ENCODE measurements around the gene TAGAP.

TAGAP gene

GRCh38 chr6:159071843-159072769, 27.3 kb upstream of the TAGAP start:
- DNase-seq (ENCODE audit: low read depth) = no peak

DNA sequence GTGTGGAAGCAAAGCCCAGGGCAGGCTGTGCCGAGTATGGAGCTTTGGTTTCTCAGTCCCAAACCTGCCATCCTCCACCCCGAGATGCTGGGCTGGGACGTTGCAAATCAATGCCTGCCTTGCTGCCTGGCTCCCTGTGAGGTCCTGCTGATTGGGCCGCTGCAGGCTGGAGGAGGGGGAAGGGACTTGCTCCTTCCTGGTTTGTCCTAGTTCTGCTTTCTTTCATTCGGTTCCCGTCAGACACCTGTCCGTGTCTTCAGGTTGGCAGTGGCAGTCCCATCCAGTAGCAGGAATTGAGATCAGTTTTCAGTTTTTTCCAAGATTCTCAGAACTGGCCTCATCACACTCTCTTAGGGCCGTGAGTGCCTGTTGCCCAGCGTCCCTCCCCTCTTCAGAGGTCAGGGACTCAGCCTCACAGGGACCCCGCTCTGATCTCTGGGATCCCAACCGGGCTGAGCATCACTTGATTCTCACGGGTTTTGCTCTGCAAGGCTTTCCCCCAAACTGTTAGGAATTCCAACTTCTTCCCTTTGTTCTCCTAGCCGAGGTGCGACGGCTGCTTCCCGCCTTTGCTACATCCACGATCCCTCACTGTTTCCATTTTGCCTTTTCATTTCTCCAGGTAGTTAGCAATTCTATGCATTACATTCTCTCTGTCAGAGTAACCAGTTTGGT, 24.2 kb upstream of the TAGAP start:
- no peak for DNase-seq (ENCODE audit: low read depth)

DNA sequence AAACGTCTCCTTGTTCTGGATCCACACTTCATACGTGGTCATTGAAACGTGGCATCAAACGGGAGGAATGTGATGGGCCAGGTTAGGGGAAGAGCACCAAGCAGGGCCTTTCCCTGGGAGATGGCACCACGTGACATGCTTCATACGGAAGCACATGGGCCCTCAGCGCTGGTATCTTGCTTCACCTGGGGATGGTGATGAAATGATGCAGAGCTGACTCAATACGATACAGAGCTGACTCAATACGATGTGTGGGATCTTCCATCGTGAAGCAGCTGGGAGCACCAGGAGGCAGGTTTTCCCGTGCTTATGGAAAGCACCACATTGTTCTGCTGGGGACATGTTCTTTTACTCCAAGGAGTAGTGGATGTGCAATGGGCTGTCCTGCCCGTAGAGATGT, 22.5 kb upstream of the TAGAP start:
- no peak for DNase-seq (ENCODE audit: low read depth)

- DNase-seq (ENCODE audit: low read depth) = no peak
Measured at GRCh38 chr6:159066483-159066882, 21.7 kb upstream of the TAGAP start.

DNA sequence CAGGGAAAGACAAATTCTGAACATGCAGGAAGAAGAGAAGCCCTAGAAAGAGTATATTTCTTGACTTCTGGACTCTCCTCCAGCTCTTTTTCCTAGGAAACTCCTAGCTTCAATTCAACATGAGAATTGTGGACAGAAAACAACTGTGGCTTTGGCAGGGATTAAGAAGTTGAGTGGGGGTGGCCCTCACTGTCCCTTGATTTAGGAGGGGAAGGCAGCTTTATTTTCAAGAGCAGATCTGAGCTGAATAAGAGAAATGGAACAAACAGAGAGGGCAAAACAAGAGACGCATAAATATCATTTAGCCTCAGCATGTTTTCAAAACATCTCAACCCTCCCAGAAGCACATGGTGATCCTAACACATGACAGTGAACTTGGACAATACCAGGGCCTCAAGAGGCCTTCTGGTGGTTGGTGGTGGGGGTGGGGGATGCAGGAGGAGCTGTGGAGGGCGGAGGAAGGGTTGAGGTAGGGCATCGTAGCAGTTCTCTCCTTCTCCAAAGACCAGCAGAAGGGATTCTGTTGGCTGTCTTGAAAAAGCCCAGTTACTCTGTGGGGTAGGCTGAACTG, 21.1 kb upstream of the TAGAP start:
- no peak for DNase-seq (ENCODE audit: low read depth)

DNA sequence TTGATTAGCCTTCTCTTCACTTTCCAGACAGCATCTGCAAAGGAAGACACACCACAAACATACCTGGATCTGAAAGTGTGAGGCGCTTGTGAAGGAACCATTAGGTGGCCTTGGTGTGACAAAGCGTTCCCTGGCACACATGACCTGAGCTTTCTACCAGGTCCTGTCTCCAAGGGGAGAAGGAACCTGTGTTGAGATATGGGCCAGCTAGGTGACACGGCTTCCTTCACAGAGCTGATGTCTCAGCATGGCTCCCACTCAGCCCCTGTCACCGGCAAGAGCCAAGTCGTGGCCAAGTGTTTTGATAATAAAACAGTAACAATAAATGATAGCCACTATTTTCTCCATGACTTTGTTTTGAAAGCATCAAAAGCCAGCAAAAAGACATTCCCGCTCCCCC, 20.3 kb upstream of the TAGAP start:
- no peak for DNase-seq (ENCODE audit: low read depth)

- DNase-seq (ENCODE audit: low read depth) = no peak
Measured at GRCh38 chr6:159064477-159064876, 19.7 kb upstream of the TAGAP start.

- no peak for DNase-seq (ENCODE audit: low read depth)
Measured at GRCh38 chr6:159063549-159063948, 18.8 kb upstream of the TAGAP start.

DNA sequence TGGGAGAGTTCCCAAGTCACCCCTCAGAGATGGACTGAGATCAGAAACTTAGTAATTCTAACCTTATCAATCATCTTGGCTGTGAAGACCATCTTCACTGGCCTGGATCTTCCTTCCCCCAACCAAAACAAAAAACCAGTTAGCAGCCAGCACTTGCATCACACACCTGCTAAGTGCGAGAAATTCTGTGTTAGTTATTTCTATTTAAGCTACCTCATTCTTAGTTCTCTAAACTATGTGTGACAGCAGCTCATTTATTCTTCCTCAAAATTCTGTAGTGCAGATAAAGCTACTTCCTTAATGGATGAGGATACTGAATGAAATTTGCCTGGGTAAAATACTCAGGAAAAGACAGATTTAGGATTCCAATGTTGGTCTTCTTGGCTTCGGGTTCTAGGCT, 18.2 kb upstream of the TAGAP start:
- DNase-seq (ENCODE audit: low read depth) = no peak

DNA sequence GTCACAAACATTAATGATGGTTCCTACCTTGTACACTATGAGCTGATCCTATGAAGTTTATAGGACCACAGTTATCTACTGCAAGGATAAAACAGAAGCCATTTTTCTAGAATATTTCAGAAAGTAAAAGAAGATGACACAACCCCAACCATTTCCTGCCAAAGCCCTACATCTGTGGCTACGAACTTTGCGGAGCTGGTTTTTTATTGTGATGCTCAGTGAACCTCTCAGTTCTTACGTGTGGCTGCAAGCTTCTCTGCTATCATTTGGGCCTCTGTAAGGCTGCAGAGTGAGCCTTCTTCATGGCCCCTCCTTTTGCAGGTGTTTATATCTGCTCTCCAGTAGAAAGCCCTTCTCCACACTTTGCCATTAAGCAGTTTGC, 17.8 kb upstream of the TAGAP start:
- DNase-seq (ENCODE audit: low read depth) = peak; percentile 44

DNA sequence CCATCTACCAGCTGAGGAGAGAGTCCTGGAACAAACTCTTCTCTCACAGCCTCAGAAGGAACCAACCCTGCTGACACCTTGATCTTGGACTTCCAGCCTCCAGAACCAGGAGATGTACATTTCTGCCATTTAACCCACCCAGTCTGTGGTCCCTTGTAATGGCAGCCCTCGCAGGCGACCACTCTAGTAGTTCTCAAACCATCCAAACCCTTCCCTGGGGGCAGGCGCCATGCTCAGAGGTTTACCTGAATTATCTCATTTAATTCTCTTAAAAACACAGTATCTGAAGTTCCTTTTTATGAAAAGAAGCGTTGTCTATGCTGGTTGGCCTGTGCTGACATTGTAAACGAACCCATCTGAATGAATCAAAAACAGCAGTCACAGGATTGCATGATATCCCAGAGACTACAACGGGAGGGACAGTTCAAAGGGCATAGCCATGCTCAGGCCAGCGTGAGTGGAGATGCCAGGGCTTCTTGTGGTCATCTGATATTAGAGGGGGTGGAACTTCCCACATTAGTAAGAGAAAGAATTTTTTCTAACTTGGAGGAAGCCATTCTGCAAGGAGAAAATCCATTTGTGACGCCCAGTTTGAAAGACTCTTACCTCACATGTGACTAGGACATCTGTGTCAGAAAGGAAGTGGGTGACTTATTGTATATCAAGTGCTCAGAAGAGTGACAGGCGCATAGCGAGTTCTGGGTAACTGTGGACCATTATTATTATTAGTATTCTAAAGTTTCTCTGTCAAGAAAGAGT, 17.2 kb upstream of the TAGAP start:
- DNase-seq (ENCODE audit: low read depth) = no peak

DNA sequence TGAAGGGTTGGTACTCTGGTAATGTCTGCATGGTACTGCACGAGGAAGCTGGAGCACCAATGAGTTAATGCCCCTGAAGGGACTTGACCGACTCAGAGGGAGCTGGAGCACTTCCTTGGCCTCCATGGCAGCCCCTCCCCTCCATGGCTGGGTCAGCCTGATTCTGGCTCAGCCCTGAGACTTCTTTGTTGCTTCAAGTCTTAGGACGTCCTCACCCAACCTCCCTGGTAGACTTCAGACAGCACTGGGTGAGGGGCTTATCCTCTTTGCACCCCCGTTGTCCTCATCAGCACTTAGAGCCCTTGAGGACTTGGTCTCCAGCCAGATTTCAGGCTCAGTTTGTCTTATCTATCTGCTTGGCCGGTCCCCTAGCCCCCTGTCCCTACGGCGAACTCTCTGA, 16.4 kb upstream of the TAGAP start:
- DNase-seq (ENCODE audit: low read depth) = no peak

DNA sequence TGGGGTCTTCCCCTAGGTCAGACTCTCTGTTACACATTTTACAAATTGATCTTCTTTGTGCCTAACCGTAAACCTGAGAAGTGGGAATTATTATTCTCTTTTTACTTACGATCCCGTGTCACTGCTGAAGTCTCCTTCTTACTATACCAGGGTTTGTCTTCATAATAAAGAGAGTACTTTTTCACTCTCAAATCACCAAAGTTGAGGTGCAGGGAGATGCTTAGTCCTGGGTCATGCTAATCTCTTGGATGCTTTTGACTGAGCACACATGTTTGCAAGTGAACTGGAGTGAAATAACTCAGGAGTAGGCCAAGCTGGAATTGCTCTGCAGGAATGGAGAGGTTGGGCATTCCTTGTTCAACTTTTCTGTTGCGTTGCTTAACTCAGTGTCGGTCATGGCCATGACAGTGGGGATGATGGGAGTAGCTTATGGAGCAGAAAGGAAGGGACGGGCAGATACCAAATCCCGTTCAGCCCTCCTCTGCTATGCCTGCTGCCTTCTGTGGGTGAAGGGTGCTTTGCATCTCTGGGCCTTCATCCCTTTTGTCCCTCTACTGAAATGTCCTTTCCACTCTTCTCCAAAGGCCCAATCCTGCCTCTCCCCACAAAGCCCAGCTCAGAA, 15.2 kb upstream of the TAGAP start:
- DNase-seq (ENCODE audit: low read depth) = no peak

- DNase-seq (ENCODE audit: low read depth) = no peak
Measured at GRCh38 chr6:159059141-159059540, 14.3 kb upstream of the TAGAP start.

- no peak for DNase-seq (ENCODE audit: low read depth)
Measured at GRCh38 chr6:159056899-159057298, 12.1 kb upstream of the TAGAP start.

DNA sequence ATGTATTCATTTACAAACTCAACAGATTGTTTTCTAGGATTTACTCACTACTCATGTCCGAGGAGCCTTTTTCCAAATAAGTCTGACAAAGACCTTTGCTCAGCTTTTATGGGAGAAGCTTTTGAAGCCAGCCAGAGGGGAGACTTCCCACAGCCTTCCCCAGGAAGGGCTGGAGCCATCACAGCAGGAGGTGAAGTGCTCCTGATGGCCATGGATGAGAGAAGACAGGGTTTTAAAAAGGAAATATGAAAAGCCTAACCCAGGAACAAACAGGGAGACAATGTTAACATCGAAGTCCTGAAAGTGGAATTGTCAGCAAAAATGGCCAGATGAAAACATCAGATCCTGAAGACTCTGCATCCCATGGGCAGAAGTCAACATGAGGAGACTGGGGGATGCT, 11.6 kb upstream of the TAGAP start:
- no peak for DNase-seq (ENCODE audit: low read depth)

- DNase-seq (ENCODE audit: low read depth) = no peak
Measured at GRCh38 chr6:159056003-159056402, 11.2 kb upstream of the TAGAP start.

DNA sequence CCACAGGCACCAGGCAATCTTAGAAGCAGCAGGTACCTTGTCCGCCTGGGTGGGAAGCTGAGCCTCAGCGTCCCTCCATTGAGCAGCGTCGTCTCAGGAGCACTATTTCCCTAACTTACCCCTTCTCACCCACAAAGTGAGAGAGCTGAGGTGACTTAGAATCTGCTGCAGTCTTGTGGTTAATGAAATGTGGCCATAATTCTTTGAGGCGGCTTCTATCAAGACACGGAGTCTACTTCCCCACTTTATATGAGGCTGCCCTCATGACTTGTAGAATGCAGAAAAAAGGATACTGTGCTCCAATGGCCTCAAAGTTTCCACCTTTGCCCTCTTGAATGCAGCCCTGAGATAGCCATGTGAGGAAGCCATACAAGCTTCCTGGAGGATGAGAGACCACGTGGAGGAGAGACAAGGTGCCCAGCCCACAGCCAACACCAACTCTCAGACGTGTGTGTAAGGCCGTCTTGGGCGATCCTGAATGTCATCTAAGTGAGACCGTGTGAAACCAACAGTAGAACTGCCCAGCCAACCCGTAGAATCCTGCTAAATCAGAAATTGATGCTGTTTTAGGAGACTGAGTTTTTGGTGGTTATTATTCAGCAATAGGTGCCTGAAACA, 9.1 kb upstream of the TAGAP start:
- DNase-seq (ENCODE audit: low read depth) = no peak

DNA sequence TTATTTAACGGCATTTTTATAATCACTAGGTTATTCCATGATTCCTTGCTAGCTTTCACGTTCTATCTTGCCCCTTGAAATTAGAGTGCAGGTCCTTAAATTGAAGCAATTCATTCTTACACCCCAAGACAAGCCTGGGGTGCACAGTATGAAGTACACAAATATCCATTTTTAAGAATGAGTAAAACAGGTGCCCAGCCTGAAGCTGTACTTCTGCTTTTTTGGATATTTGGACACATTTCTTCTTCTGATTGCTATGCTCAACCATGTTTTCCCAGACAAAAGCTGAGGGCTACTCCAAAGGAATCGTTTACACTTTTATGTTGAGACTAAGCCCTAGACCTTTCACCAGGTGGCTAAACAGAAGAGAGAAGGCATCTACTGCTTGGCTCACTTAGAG, 7.9 kb upstream of the TAGAP start:
- no peak for DNase-seq (ENCODE audit: low read depth)

DNA sequence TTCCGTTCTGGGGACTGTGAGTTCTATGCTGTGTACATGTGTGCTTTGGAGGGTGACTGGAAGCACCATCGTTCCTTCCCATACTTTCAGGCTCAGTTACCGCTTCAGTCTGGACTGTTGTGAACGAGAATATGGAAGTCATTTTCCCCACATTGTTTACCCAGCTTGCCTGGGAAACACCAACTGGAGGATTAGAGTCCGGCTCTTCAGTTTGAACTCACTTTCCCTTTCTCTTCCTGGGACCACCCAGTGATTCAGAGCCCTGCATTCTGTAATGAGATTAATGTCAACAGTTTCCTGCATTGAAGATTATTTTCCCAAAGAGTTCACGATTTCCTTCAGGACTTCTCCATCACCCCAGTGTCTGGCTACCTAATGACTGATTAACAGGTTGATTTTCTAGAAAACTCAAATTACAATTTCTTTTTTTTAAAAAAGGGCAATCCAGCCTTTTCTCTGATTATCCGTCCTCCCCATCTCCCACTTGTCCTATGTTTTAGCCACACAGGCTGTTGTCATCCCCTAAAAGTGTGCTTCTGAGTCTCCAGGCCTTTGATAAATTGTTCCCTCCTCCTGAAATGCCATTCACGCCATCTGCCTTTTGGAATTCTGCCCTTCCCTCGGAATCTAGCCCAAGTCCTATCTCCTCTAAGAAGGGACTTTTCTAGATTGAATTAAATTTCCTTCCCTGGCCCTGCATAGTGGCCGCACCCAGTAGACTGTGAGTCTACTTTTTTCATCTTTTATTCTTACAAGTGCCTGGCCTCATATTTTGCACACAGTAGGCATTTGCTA, 3.3 kb upstream of the TAGAP start:
- DNase-seq (ENCODE audit: low read depth) = no peak

DNA sequence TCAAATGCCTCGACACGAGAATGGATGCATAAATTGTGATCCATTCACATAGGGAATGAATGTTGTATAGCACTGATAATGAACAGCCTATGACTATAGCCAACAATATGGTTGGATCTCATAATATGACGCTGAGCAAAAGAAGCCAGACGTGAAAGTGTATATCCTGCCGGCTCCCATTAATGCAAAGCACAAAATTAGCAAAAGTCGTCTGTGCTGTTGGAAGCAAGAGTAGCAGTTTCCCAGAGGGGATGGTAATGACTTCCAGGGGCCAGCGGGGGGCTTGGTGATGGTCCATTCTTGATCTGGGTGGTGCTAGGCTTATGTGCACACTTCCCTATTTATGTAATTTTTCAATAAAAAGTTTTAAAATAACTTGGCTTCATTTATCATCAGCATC, 1.0 kb upstream of the TAGAP start:
- no peak for DNase-seq (ENCODE audit: low read depth)
